Measurements from ENCODE around the gene MOB2. TPM values are rescaled to one million over a fixed set of nuclear protein-coding genes. Genes with fewer than 3 reads are reported as not detected.

MOB2 gene
- polyA plus RNA-seq, 1 experiment: 61.3 TPM

- ChIA-PET POLR2A (no interaction called here), CTCF (no interaction called here)
- no peak for DNase-seq (ENCODE audit: low read depth)
- no peaks in the 10 kb centered on the region for H3K27me3 ChIP-seq (ENCODE audit: control insufficient read depth, insufficient read depth, low read length)
- TF ChIP-seq, protein P1, sequence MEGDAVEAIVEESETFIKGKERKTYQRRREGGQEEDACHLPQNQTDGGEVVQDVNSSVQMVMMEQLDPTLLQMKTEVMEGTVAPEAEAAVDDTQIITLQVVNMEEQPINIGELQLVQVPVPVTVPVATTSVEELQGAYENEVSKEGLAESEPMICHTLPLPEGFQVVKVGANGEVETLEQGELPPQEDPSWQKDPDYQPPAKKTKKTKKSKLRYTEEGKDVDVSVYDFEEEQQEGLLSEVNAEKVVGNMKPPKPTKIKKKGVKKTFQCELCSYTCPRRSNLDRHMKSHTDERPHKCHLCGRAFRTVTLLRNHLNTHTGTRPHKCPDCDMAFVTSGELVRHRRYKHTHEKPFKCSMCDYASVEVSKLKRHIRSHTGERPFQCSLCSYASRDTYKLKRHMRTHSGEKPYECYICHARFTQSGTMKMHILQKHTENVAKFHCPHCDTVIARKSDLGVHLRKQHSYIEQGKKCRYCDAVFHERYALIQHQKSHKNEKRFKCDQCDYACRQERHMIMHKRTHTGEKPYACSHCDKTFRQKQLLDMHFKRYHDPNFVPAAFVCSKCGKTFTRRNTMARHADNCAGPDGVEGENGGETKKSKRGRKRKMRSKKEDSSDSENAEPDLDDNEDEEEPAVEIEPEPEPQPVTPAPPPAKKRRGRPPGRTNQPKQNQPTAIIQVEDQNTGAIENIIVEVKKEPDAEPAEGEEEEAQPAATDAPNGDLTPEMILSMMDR (IDR thresholded peaks at IDR 0.05; ENCODE audit: insufficient read depth, low read depth, low read length): no peak
- H3K4me3 ChIP-seq (ENCODE audit: low read depth, low read length): no peak overlapping the region
- H3K36me3 ChIP-seq (ENCODE audit: control insufficient read depth, insufficient read depth, low read length): peaks cover 16% of the 10 kb centered on the region
Measured at GRCh38 chr11:1470681-1471611, 15.6 kb downstream of the MOB2 start.

DNA sequence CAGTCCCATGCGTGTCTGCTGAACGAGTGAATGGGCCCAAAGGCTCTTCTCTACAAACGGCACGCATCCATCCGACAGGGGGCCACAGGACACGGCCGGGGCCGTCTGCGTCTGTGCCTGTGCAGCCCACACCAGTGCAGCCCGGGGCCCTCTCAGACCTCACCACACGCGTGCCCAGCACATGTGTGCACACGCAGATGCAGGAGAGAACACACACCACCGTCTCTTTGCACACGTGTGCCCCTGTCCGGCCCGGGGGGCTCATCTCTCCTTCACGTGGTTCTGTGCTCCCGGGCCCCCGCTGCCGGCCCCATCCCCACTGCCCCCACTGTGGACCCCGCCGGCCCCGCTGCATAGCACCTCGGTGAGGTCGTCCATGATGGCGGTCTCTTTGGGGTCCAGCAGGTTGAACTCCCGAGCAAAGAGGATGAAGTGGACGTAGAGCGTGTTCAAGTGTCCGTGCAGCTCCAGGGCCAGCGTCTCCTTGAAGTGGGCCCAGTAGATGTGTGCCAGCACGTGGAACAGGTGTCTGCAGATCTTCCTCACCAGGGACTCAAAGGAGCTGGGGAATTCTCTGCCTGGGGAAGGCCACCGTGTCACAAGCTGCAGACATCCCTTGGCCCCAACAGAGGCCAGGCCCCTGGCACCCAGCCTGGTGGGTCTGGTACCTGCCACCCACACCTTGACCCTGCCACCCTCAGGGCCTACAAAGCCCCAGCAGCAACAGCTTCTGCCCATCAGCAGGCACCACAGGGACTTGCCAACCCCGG lies 16.5 kb downstream of the MOB2 start:
- ChIA-PET CTCF (no interaction called here), POLR2A (no interaction called here)
- Histone ChIP-seq H3K4me3 (ENCODE audit: low read depth, low read length) (no peak overlapping the region), H3K27me3 (ENCODE audit: control insufficient read depth, insufficient read depth, low read length) (no peaks in the 10 kb centered on the region), H3K36me3 (ENCODE audit: control insufficient read depth, insufficient read depth, low read length) (peaks cover 12% of the 10 kb centered on the region)
- DNase-seq (ENCODE audit: low read depth): no peak
- TF ChIP-seq, protein P1 (IDR thresholded peaks at IDR 0.05; ENCODE audit: insufficient read depth, low read depth, low read length): no peak

- no peak overlapping the region for H3K4me3 ChIP-seq (ENCODE audit: low read depth, low read length)
- CTCF ChIA-PET: no interaction called here
- POLR2A ChIA-PET: no interaction called here
Measured at GRCh38 chr11:1469287-1469910, 17.2 kb downstream of the MOB2 start.

DNA sequence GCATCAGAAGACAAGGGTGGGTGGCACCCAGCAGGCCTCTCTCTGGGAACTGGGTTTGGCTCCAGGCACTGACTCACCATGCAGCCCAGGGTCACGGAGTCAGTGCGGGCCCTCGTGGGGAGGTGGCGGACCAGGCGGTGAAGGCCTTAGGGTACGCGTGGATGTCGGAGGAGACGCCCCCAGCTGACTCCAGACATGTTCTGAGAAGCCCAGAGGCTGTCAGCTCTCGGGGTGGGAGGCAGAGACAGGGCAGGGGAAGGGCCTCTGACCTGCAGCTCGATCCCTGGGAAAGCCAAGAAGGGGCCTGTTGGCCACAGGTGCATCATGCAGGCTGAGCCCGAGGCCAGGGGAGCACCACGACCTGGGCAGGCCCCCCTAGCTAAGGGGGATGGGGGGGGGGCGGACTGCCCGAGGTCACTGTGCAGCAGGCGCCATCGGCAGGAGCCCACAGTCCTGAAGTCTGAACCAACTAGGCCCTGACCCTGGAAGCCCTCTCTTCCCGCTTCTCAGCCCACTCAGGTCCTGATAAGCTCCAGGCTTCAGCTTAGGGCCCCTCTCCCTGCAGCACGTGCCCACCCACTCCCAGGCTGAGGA lies 18.0 kb downstream of the MOB2 start:
- peaks cover 12% of the 10 kb centered on the region for H3K36me3 ChIP-seq (ENCODE audit: control insufficient read depth, insufficient read depth, low read length)
- H3K27me3 ChIP-seq (ENCODE audit: control insufficient read depth, insufficient read depth, low read length): no peaks in the 10 kb centered on the region
- ChIA-PET CTCF (no interaction called here), POLR2A (no interaction called here)
- H3K4me3 ChIP-seq (ENCODE audit: low read depth, low read length): no peak overlapping the region
- no peak for DNase-seq (ENCODE audit: low read depth)
- TF ChIP-seq, protein P1 (IDR thresholded peaks at IDR 0.05; ENCODE audit: insufficient read depth, low read depth, low read length): no peak

More at GRCh38 chr11:1469287-1469910, 17.2 kb downstream of the MOB2 start:
- TF ChIP-seq, protein P1 (IDR thresholded peaks at IDR 0.05; ENCODE audit: insufficient read depth, low read depth, low read length): no peak
- DNase-seq (ENCODE audit: low read depth): no peak
- no peaks in the 10 kb centered on the region for H3K27me3 ChIP-seq (ENCODE audit: control insufficient read depth, insufficient read depth, low read length)
- H3K36me3 ChIP-seq (ENCODE audit: control insufficient read depth, insufficient read depth, low read length): peaks cover 12% of the 10 kb centered on the region

All from BJ (cell line).